Middle frontal gyrus (tissue), 1 donor: ENCODE measurements around the gene REN.

Experiments used
- DNase-seq: peaks from one replicate; pipeline ENCODE4 v3.0.0-alpha.2; 2015; ENCODE audit warnings: low spot score; ENCODE audit errors: extremely low spot score

REN gene

GRCh38 chr1:204134103-204134502, 32.0 kb downstream of the REN start:
- no peak for DNase-seq

GRCh38 chr1:204132718-204133117, 33.4 kb downstream of the REN start:
- no peak for DNase-seq

GRCh38 chr1:204131978-204132377, 34.2 kb downstream of the REN start:
- DNase-seq: no peak

- DNase-seq: no peak
These were observed 34.9 kb downstream of the REN start for GRCh38 chr1:204130981-204131892.

- DNase-seq: no peak
These were observed 36.0 kb downstream of the REN start for GRCh38 chr1:204130178-204130577.

GRCh38 chr1:204128964-204129896, 36.9 kb downstream of the REN start:
- no peak for DNase-seq

GRCh38 chr1:204128464-204128963, 37.6 kb downstream of the REN start:
- no peak for DNase-seq

- DNase-seq: peak; percentile 60
These were observed 38.4 kb downstream of the REN start for GRCh38 chr1:204127597-204128242.

- DNase-seq: no peak
These were observed 39.2 kb downstream of the REN start for GRCh38 chr1:204126956-204127355.

- no peak for DNase-seq
These were observed 39.8 kb downstream of the REN start for GRCh38 chr1:204126386-204126785.

GRCh38 chr1:204125759-204126351, 40.3 kb downstream of the REN start:
- no peak for DNase-seq

- no peak for DNase-seq
These were observed 41.5 kb downstream of the REN start for GRCh38 chr1:204124639-204125038.

- DNase-seq: no peak
These were observed 42.8 kb downstream of the REN start for GRCh38 chr1:204123376-204123775.

- no peak for DNase-seq
These were observed 44.1 kb downstream of the REN start for GRCh38 chr1:204121840-204122555.

GRCh38 chr1:204116539-204116938, 49.6 kb downstream of the REN start:
- DNase-seq: no peak

GRCh38 chr1:204115116-204115515, 51.0 kb downstream of the REN start:
- DNase-seq: no peak

GRCh38 chr1:204114606-204115005, 51.5 kb downstream of the REN start:
- no peak for DNase-seq

- DNase-seq: no peak
These were observed 52.2 kb downstream of the REN start for GRCh38 chr1:204113896-204114295.

GRCh38 chr1:204112876-204113730, 53.0 kb downstream of the REN start:
- DNase-seq: no peak
